GM06990 (cell line): ENCODE results near the gene PRKCH.

Source experiments
- DNase-seq: peaks from one replicate; pipeline ENCODE4 v3.0.0-alpha.2; 2011; ENCODE audit not compliant: insufficient read length; ENCODE audit errors: extremely low read depth
- H3K27me3 ChIP-seq: replicated peaks from 2 replicates; pipeline ENCODE4 v1.6.0; 2011; ENCODE audit warnings: low read length; ENCODE audit not compliant: control insufficient read depth, insufficient read depth
- H3K36me3 ChIP-seq: 2 replicates; pipeline ENCODE4 v1.5.1; 2011; ENCODE audit warnings: low read length; ENCODE audit not compliant: control insufficient read depth, insufficient read depth
- H3K4me3 ChIP-seq: replicated peaks from 2 replicates; pipeline ENCODE4 v1.5.1; 2011; ENCODE audit warnings: low read depth, mild to moderate bottlenecking, control low read depth, low read length
- TF ChIP-seq, protein P1 (sequence below): IDR thresholded peaks from 2 replicates; pipeline ENCODE4 v1.5.1; 2011; ENCODE audit warnings: low read length, control low read depth, mild to moderate bottlenecking, inconsistent platforms; ENCODE audit not compliant: insufficient read depth, poor library complexity, severe bottlenecking

Gene PRKCH

DNA sequence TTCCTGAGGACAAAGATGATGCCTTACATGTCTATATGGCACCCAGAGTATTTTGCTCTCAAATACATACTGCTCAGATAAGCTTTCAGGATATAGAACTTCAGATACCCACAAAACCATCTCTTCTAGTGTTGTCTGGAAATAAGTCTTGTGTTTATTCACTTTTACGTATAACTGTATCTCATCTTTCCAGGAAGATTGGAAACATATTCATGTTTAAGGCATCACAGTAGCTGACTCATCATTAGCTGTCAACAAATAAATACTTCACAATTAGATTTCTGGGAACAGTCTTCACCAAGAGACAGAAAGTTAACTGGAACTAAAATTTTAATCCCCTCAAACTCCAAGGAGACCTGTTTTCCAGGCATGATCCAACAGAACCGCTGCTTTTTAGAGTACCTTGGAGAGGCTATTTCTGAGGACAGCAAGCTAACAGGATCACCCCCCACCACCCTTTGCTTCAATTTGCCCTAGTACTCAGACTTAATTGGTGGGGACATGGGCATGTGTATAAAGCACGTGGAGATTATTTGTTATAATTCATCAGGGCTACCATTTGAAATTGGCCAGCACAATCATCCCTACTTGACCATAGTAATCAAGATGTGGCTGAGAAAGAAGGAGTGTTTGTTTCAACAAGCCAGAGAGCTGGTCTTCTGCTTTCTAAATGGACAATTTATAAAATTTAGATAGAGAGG is 244.6 kb downstream of the PRKCH start:
- TF ChIP-seq, protein P1, sequence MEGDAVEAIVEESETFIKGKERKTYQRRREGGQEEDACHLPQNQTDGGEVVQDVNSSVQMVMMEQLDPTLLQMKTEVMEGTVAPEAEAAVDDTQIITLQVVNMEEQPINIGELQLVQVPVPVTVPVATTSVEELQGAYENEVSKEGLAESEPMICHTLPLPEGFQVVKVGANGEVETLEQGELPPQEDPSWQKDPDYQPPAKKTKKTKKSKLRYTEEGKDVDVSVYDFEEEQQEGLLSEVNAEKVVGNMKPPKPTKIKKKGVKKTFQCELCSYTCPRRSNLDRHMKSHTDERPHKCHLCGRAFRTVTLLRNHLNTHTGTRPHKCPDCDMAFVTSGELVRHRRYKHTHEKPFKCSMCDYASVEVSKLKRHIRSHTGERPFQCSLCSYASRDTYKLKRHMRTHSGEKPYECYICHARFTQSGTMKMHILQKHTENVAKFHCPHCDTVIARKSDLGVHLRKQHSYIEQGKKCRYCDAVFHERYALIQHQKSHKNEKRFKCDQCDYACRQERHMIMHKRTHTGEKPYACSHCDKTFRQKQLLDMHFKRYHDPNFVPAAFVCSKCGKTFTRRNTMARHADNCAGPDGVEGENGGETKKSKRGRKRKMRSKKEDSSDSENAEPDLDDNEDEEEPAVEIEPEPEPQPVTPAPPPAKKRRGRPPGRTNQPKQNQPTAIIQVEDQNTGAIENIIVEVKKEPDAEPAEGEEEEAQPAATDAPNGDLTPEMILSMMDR, result no peak
- Histone ChIP-seq H3K27me3 (no peaks in the 10 kb centered on the region; the same call in 1 of the 2 replicates), H3K36me3 (no peaks in the 10 kb centered on the region; the same call in 1 of the 2 replicates), H3K4me3 (no peak overlapping the region)
- no peak for DNase-seq

DNA sequence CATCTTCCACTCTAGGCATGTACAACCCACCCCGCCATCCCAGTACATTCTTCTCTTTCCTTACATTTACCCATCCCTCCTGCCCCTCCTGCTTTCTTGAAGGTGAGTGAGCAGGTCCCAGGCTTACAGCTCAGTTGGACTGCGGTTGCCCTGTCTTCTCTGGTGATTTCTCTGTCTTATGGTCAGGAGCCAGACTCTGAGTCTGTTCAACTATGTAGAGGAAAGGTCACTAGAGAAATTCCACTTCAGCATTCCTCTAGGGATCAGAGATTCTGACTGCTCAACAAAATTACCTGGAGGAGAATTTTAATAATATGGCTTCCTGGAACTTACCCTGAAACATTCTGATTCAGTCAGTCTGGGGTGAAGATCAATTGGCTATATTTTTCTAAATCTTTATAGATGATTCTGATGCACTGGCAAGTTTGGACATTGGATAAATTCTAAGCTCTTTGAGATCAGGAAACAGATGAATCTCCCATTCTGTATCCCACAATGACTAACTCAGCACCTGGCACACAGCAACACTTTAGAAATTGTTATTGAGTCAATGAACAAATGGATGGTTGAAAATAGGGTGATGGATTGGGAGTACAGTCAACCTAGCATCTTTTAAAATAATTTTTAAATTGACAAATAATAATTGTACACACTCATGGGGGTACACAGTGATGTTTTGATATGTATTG is 245.3 kb downstream of the PRKCH start:
- no peaks in the 10 kb centered on the region; the same call in 1 of the 2 replicates for H3K27me3 ChIP-seq
- H3K4me3 ChIP-seq, result no peak overlapping the region
- no peaks in the 10 kb centered on the region; the same call in 1 of the 2 replicates for H3K36me3 ChIP-seq
- no peak for DNase-seq
- TF ChIP-seq, protein P1, result no peak

DNA sequence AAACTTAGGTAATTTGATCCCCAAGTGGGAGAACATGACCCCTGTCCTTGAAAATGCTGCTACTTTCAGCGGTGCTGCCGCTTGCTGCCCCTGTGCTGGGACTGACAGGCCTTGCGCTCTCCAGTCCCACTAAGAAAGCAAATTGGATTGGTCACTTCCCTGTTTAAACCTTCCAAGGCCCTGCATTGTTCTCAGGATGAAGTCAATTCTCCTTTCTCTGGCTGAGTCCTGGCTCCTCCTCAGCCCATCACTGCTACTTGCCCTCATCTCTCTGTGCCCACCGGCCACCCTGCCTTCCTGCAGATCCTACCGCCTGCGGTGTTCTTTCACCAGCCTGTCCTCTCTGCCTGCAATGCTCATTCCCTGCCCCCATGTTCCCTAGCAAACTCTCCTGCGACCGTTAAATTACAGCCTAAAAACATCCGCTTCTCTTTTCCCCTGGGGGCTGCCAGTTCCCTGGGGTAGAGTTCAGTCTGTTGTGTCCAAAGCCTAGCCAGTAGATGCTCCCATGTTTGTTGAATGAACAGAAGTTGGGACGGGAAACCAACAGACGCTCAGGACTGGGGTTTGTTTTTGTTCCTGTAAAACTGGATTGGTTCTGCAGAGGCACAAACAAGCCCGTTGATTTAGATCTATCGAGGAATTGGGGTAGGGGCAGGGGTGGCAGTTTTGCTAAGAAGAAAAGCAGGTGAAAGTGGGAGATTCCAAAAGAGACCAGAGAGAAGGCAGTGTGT is 246.6 kb downstream of the PRKCH start:
- Histone ChIP-seq H3K4me3 (peak overlapping the region; percentile 48), H3K27me3 (no peaks in the 10 kb centered on the region; the same call in 1 of the 2 replicates), H3K36me3 (no peaks in the 10 kb centered on the region; the same call in 1 of the 2 replicates)
- TF ChIP-seq, protein P1, result no peak
- DNase-seq, result peak; percentile 23

DNA sequence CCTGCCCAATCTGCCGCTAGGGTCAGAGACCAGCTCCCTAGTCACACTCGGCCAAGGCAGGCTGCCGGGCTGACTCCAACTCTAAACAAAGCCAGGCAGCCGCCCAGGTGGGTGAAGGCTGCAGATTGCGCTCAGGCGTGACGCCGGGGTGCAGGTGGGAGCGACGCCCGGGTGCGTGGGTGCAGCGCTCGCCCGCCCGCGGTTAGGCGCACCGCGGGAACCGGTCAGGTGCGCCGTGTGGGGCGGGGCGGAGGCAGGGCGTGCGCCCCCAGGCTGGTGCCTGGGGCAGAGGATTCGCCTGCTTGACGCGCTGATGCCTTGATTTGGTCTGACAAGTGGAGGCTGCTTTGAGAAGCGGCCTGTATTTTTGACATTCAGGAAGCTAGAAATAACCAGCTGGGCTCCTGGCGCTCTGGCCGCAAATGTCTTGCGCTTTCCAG is 247.2 kb downstream of the PRKCH start:
- Histone ChIP-seq H3K27me3 (no peaks in the 10 kb centered on the region; the same call in 1 of the 2 replicates), H3K36me3 (no peaks in the 10 kb centered on the region; the same call in 1 of the 2 replicates), H3K4me3 (peak overlapping the region; percentile 48)
- DNase-seq, result peak; percentile 91
- TF ChIP-seq, protein P1, result peak; percentile 7

DNA sequence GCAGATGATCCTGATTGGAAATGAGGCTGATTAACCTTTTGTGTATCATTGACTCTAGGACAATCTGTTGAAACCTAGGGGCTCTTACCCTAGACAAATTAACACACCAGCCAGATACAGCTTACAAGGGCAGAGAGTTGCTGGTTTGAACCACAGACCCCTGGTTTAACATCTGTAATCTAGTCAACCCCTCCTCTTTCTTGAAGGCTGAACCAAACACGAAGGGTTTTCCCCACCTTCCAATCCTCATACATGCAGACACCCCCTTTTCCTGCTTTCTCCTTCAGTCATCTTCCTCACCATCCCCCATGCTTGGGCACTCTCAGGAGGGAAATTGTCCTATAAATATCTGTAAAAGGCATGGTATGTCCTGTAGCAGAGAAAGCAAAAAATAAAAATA is 247.9 kb downstream of the PRKCH start:
- Histone ChIP-seq H3K4me3 (no peak overlapping the region), H3K36me3 (no peaks in the 10 kb centered on the region; the same call in 1 of the 2 replicates), H3K27me3 (no peaks in the 10 kb centered on the region; the same call in 1 of the 2 replicates)
- no peak for DNase-seq
- TF ChIP-seq, protein P1, result no peak
